MM.1S (cell line): ENCODE data around the gene CRACDL.

Experiments
- CTCF ChIP-seq: fragments of 300-600 bp; sonication (generic); IDR thresholded peaks from 2 replicates; pipeline ENCODE4 v1.5.1; 2016; ENCODE audit warnings: antibody characterized with exemption, low read length, mixed read lengths
- EZH2 ChIP-seq: fragments of 300-600 bp; sonication (generic); optimal IDR thresholded peaks from 2 replicates; pipeline ENCODE3; 2017; ENCODE audit warnings: low read depth, mild to moderate bottlenecking, antibody characterized with exemption, low read length, mixed read lengths
- EZH2phosphoT487 ChIP-seq: fragments of 300-600 bp; sonication (generic); IDR thresholded peaks from 2 replicates; pipeline ENCODE4 v1.6.1; 2018; ENCODE audit warnings: antibody characterized with exemption, low read length

- no peak for TF ChIP-seq EZH2phosphoT487
- no peak for TF ChIP-seq CTCF
- no peak for TF ChIP-seq EZH2
These were observed 154.2 kb downstream of the CRACDL start for GRCh38 chr2:98781822-98782221.
